GM10248 (cell line): ENCODE results near the gene IL23R.

ENCODE experiments used
- CTCF ChIA-PET: fragments of 300-600 bp; sonication (Branson Sonifier 250); formaldehyde crosslinking; extraction: SDS; loops from one replicate; lab custom pipeline; 2021; ENCODE audit warnings: antibody characterized with exemption; lab: Yijun Ruan, JAX
- POLR2A ChIA-PET: fragments of 350-650 bp; sonication (Branson Sonifier 250); formaldehyde crosslinking; extraction: SDS; loops from one replicate; lab custom pipeline; 2020; ENCODE audit warnings: antibody characterized with exemption; lab: Yijun Ruan, JAX
- DNase-seq: peaks from one replicate; pipeline ENCODE4 v3.0.0; 2012; ENCODE audit errors: extremely low spot score
- CTCF ChIP-seq: IDR thresholded peaks from 2 replicates; pipeline ENCODE4 v1.5.1; 2012; ENCODE audit warnings: mild to moderate bottlenecking, low read depth; ENCODE audit errors: extremely low read depth, missing control alignments, control extremely low read depth

IL23R gene

DNA sequence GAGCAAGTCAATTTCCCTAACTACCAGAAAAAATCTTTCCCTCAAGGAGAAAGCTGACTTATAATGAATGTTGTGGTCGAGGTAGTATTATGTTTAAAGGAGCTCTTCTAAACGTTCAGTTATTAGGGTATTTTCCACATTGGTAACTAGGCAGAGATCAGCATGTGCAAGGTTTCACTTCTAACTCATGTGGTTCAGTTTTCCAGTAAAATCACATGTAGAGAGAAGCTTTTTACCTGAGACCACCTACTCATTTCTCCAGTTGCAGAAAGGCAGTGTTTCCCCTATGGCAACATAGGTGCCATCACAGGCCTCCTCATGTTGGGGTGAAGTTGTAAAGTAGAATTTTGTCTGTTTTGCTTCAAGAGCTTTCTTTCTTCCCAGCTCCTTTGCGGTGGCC is 23.7 kb downstream of the IL23R start:
- DNase-seq, result no peak
- ChIA-PET POLR2A (no interaction called here), CTCF (interaction anchor here (1.1 to 5.2 kb wide), 6 partner anchors 14 to 311 kb away, joined by 3 to 49 read pairs (median 5); no protein-coding TSS in a partner anchor)
- no peak for TF ChIP-seq CTCF

- ChIA-PET POLR2A (no interaction called here), CTCF (interaction anchor here (1.1 to 5.2 kb wide), 6 partner anchors 20 to 310 kb away, joined by 3 to 49 read pairs (median 7); no protein-coding TSS in a partner anchor)
- TF ChIP-seq CTCF, result no peak
- no peak for DNase-seq
These were observed 24.2 kb downstream of the IL23R start for GRCh38 chr1:67190410-67190809.

- CTCF ChIA-PET, result interaction anchor here (1.0 to 5.2 kb wide), 5 partner anchors 9 to 310 kb away, joined by 5 to 49 read pairs (median 8); no protein-coding TSS in a partner anchor
- POLR2A ChIA-PET, result no interaction called here
These were observed 24.7 kb downstream of the IL23R start for GRCh38 chr1:67190942-67191341.

GRCh38 chr1:67191668-67192520 is 25.6 kb downstream of the IL23R start:
- DNase-seq, result no peak
- POLR2A ChIA-PET, result no interaction called here
- CTCF ChIA-PET, result interaction anchor here (1.0 to 5.2 kb wide), 3 partner anchors 10 to 43 kb away, joined by 5 to 49 read pairs (median 9); no protein-coding TSS in a partner anchor
- no peak for TF ChIP-seq CTCF

More at GRCh38 chr1:67190942-67191341, 24.7 kb downstream of the IL23R start:
- no peak for TF ChIP-seq CTCF
- DNase-seq, result no peak

- ChIA-PET CTCF (interaction anchor here (5.2 kb wide), 1 partner anchor 21 kb away, joined by 49 read pairs; no protein-coding TSS in a partner anchor), POLR2A (no interaction called here)
- TF ChIP-seq CTCF, result no peak
- no peak for DNase-seq
These were observed 26.6 kb downstream of the IL23R start for GRCh38 chr1:67192902-67193301.

GRCh38 chr1:67193704-67194103 is 27.4 kb downstream of the IL23R start:
- POLR2A ChIA-PET, result no interaction called here
- no peak for DNase-seq
- CTCF ChIA-PET, result interaction anchor here (0.9 to 1.2 kb wide), 3 partner anchors 18 to 45 kb away, joined by 3 to 8 read pairs (median 3); no protein-coding TSS in a partner anchor
- no peak for TF ChIP-seq CTCF
